Liver (tissue), 9 donors: ENCODE results near the gene PACSIN2. TPM values are rescaled to one million over a fixed set of nuclear protein-coding genes. Genes with fewer than 3 reads are reported as not detected.

Experiments
- DNase-seq: peaks from one replicate; pipeline ENCODE4 v3.0.0-alpha.2; 2017; ENCODE audit warnings: low spot score
- H3K27ac ChIP-seq, 2 donors: one replicate each; pipeline ENCODE4 v1.7.0; 2013; ENCODE audit warnings: inconsistent platforms in 2 of 2, low read length in 2 of 2, control low read depth in 1 of 2, low read depth in 1 of 2, mild to moderate bottlenecking in 1 of 2
- H3K27me3 ChIP-seq, 4 donors: one replicate each; pipeline versions ENCODE4 v1.6.1 to v1.7.0; 2013; ENCODE audit warnings: low read length in 3 of 4, inconsistent platforms in 1 of 4, mild to moderate bottlenecking in 1 of 4, moderate library complexity in 1 of 4; ENCODE audit not compliant: control insufficient read depth in 4 of 4, insufficient read depth in 4 of 4
- H3K36me3 ChIP-seq, 4 donors: one replicate each; pipeline versions ENCODE4 v1.6.1 to v1.7.0; 2013; ENCODE audit warnings: low read length in 3 of 4, mild to moderate bottlenecking in 3 of 4, low read depth in 1 of 4, moderate library complexity in 1 of 4; ENCODE audit not compliant: control insufficient read depth in 4 of 4, insufficient read depth in 3 of 4
- H3K4me1 ChIP-seq, 4 donors: one replicate each; pipeline versions ENCODE4 v1.6.1 to v1.7.0; 2013; ENCODE audit warnings: low read length in 3 of 4, mild to moderate bottlenecking in 3 of 4, moderate library complexity in 1 of 4; ENCODE audit not compliant: control insufficient read depth in 4 of 4, insufficient read depth in 4 of 4
- H3K4me3 ChIP-seq, 3 donors: one replicate each; pipeline versions ENCODE4 v1.6.1 to v1.7.0; 2013; ENCODE audit warnings: low read length in 3 of 3, control low read depth in 1 of 3, low read depth in 1 of 3, mild to moderate bottlenecking in 1 of 3
- H3K9ac ChIP-seq, 2 donors: one replicate each; pipeline ENCODE4 v1.7.0; 2013; ENCODE audit warnings: low read length in 2 of 2, mild to moderate bottlenecking in 2 of 2, moderate library complexity in 2 of 2, control low read depth in 1 of 2, low read depth in 1 of 2
- H3K9me3 ChIP-seq, 4 donors: one replicate each; pipeline versions ENCODE4 v1.6.1 to v1.7.0; 2013; ENCODE audit warnings: low read length in 3 of 4; ENCODE audit not compliant: control insufficient read depth in 4 of 4
- ATF3 ChIP-seq: IDR thresholded peaks from 2 replicates; pipeline ENCODE4 v1.6.1; 2016; ENCODE audit warnings: antibody characterized with exemption
- CTCF ChIP-seq: fragments of 150-350 bp; IDR thresholded peaks from 2 replicates; pipeline ENCODE4 v1.5.1; 2017; ENCODE audit warnings: improper control_type of control experiment, low read depth, low read length; ENCODE audit not compliant: missing input control
- EGR1 ChIP-seq, 2 donors: IDR thresholded peaks; 2 replicates each; pipeline ENCODE4 v1.6.1; 2016 to 2018; ENCODE audit warnings: antibody characterized with exemption in 2 of 2, low read depth in 2 of 2
- FOXA1 ChIP-seq: IDR thresholded peaks from 2 replicates; pipeline ENCODE4 v1.6.1; 2016; ENCODE audit warnings: antibody characterized with exemption
- FOXA2 ChIP-seq: IDR thresholded peaks from 2 replicates; pipeline ENCODE4 v1.6.1; 2016; ENCODE audit warnings: antibody characterized with exemption
- GABPA ChIP-seq, 2 donors: IDR thresholded peaks in 1 of 2; conservative IDR thresholded peaks in 1 of 2; 2 replicates each; pipeline ENCODE4 v1.6.1; 2016; ENCODE audit warnings: antibody characterized with exemption in 2 of 2, mild to moderate bottlenecking in 1 of 2, moderate library complexity in 1 of 2
- HNF4A ChIP-seq, 2 donors: conservative IDR thresholded peaks; 2 replicates each; pipeline ENCODE4 v1.6.1; 2016; ENCODE audit warnings: antibody characterized with exemption in 2 of 2, mild to moderate bottlenecking in 2 of 2
- HNF4G ChIP-seq: IDR thresholded peaks from 2 replicates; pipeline ENCODE4 v1.6.1; 2016; ENCODE audit warnings: antibody characterized with exemption
- JUND ChIP-seq, 2 donors: IDR thresholded peaks; 2 replicates each; pipeline ENCODE4 v1.6.1; 2016; ENCODE audit warnings: antibody characterized with exemption in 2 of 2
- MAX ChIP-seq: IDR thresholded peaks from 2 replicates; pipeline ENCODE4 v1.6.1; 2016; ENCODE audit warnings: antibody characterized with exemption
- NR2F2 ChIP-seq: IDR thresholded peaks from 2 replicates; pipeline ENCODE4 v1.6.1; 2016; ENCODE audit warnings: antibody characterized with exemption
- RAD21 ChIP-seq, 2 donors: IDR thresholded peaks; 2 replicates each; pipeline ENCODE4 v1.6.1; 2016; ENCODE audit warnings: antibody characterized with exemption in 2 of 2, mild to moderate bottlenecking in 2 of 2
- RXRA ChIP-seq, 2 donors: IDR thresholded peaks; 2 replicates each; pipeline ENCODE4 v1.6.1; 2017 to 2018; ENCODE audit warnings: antibody characterized with exemption in 2 of 2, mild to moderate bottlenecking in 1 of 2
- SP1 ChIP-seq: IDR thresholded peaks from 2 replicates; pipeline ENCODE4 v1.6.1; 2018; ENCODE audit warnings: antibody characterized with exemption, mild to moderate bottlenecking
- TAF1 ChIP-seq: conservative IDR thresholded peaks from 2 replicates; pipeline ENCODE4 v1.6.1; 2016; ENCODE audit warnings: antibody characterized with exemption, mild to moderate bottlenecking
- YY1 ChIP-seq: IDR thresholded peaks from 2 replicates; pipeline ENCODE4 v1.6.1; 2016; ENCODE audit warnings: antibody characterized with exemption, mild to moderate bottlenecking
- ZBTB33 ChIP-seq: IDR thresholded peaks from 2 replicates; pipeline ENCODE4 v1.6.1; 2016; ENCODE audit warnings: antibody characterized with exemption
- WGBS: extraction: QIAGEN DNeasy Blood & Tissue Kit; methylation state at CpG from one replicate; pipeline ENCODE4 v1.1.7; 2013; 5-methylcytosine and 5-hydroxymethylcytosine counted together
- polyA plus RNA-seq, 2 donors: library from polyadenylated mRNA; stranded (reverse) in 1 of 2; unstranded in 1 of 2; fragments of 200-250 nt in 1 of 2; fragments of >200 nt in 1 of 2; fragmentation: Nextera tagmentation in 1 of 2; extraction: Ambion mirVana in 1 of 2; gene quantifications; one replicate each; pipeline versions ENCODE4 v1.2.1 to v1.2.3, GENCODE V29; 2013 to 2015
- total RNA-seq, 2 donors: library from RNA; depleted of rRNA; stranded (reverse); fragments of >200 nt; gene quantifications; one replicate each; pipeline ENCODE4 v1.2.3, GENCODE V29; 2014
- donor health status: healthy.
- donor health status: healthy.
- donor health status: healthy.
- donor health status: healthy.
- donor health status: healthy.

Gene PACSIN2
- total and polyA plus RNA-seq, 4 donors = 9.1 to 31.4 (median 17.0) TPM

- peak; percentile 84 for TF ChIP-seq MAX
These were observed 55.1 kb downstream of the PACSIN2 start (continued) for GRCh38 chr22:42959576-42960509.

GRCh38 chr22:42958937-42959336 lies 56.0 kb downstream of the PACSIN2 start:
- H3K4me3 ChIP-seq = peak overlapping the region; percentile 46 to 87 (median 56)
- no peaks in the 10 kb centered on the region for H3K9me3 ChIP-seq
- no peak for DNase-seq
- H3K36me3 ChIP-seq = no peaks in the 10 kb centered on the region
- 42% methylated on average over 6 of the region's 6 CpGs for WGBS
- H3K9ac ChIP-seq = peak overlapping the region; percentile 70 to 86
- H3K4me1 ChIP-seq = peaks cover 10 to 41% (median 36%) of the 10 kb centered on the region in 4 donors
- H3K27me3 ChIP-seq = no peaks in the 10 kb centered on the region
- TF ChIP-seq TAF1 = no peak
- TF ChIP-seq HNF4A (conservative IDR thresholded peaks at IDR 0.05) = no peak
- no peak for TF ChIP-seq NR2F2
- TF ChIP-seq ZBTB33 = no peak
- TF ChIP-seq JUND (IDR thresholded peaks at IDR 0.05) = no peak
- no peak for TF ChIP-seq SP1
- no peak for TF ChIP-seq GABPA (IDR thresholded peaks at IDR 0.05 in 1 of 2, conservative IDR thresholded peaks at IDR 0.05 in 1 of 2)
- no peak for TF ChIP-seq FOXA1
- TF ChIP-seq ATF3 = no peak
- no peak for TF ChIP-seq MAX
- no peak for TF ChIP-seq YY1
- no peak for TF ChIP-seq RAD21 (IDR thresholded peaks at IDR 0.05)
- peak overlapping the region; percentile 85 to 92 for H3K27ac ChIP-seq

- Histone ChIP-seq H3K27ac (peak overlapping the region in 1 of 2 donors; percentile 92), H3K9ac (peak overlapping the region in 1 of 2 donors; percentile 44), H3K36me3 (no peaks in the 10 kb centered on the region), H3K27me3 (no peaks in the 10 kb centered on the region), H3K4me1 (peaks cover 10 to 41% (median 34%) of the 10 kb centered on the region in 4 donors), H3K4me3 (no peak overlapping the region), H3K9me3 (no peaks in the 10 kb centered on the region)
- 73% methylated on average over 7 of the region's 7 CpGs for WGBS
- TF ChIP-seq GABPA (IDR thresholded peaks at IDR 0.05 in 1 of 2, conservative IDR thresholded peaks at IDR 0.05 in 1 of 2) = no peak
- TF ChIP-seq CTCF = no peak
- no peak for TF ChIP-seq NR2F2
- TF ChIP-seq FOXA2 = no peak
- TF ChIP-seq JUND (IDR thresholded peaks at IDR 0.05) = no peak
- no peak for TF ChIP-seq RXRA (IDR thresholded peaks at IDR 0.05)
- no peak for TF ChIP-seq EGR1 (IDR thresholded peaks at IDR 0.05; ENCODE audit: low read depth in 2 of 2)
- TF ChIP-seq ZBTB33 = no peak
- no peak for TF ChIP-seq HNF4G
- DNase-seq = no peak
These were observed 57.0 kb downstream of the PACSIN2 start for GRCh38 chr22:42957958-42958357.
